NOMO-1 treated with dmso at 0.1 percent for 144 hours (cell line): ENCODE measurements around the gene ABCA7.
A peak's percentile ranks its signal among the peaks of the same experiment; 100 is the strongest.

Experiments
- DNase-seq: peaks from one replicate; lab custom pipeline; 2025; ENCODE audit not compliant: unreplicated experiment; lab: John Stamatoyannopoulos, UW

The ABCA7 gene

DNA sequence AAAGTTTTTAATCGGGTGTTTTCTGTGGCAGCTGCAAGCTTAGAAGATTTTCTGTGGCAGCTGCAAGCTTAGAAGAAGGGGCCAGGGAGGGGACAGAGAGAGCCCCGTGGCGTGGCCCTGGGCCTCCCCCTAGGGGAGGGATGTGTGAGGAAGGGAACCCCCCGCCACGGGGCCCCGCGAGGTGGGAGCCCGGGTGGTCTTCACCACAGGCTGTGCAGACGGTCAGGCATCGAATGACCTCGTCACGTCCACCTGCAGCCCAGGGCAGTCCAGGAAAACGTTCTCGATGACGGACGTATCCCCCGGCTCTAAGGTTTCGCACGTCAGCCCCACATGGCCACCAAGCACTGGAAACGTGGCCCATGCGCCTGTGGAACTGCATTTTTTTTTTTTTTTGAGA lies 46.7 kb downstream of the ABCA7 start:
- no peak for DNase-seq

DNA sequence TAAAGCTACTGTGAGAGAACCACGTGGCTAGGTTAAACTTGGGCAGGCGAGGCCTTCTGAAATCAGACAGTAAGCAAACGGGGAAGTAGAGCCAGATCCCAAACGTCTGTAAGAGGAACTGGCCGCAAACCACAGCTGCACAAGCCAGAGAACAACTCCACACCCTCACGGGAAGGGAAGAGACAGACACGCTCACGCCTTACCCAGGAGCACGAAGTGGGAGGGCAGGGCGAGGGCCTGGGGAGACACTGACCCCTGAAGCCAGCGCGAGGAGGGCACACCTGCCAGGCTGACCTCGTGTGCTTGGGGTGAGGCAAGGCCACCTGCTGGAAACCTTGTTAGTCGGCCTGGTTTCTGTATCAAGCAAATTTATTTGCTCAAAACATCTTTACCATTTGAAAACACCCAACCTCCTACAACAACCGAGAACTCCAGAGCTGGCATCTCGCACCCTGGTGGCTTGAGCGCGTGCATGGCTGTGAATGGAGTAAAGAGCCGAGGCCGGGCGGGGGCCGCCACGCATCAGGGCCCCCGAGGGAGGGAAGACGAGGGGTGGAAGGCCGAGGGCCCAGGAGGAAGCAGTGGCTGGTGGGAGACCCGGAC lies 48.0 kb downstream of the ABCA7 start:
- DNase-seq: peak; percentile 87

DNA sequence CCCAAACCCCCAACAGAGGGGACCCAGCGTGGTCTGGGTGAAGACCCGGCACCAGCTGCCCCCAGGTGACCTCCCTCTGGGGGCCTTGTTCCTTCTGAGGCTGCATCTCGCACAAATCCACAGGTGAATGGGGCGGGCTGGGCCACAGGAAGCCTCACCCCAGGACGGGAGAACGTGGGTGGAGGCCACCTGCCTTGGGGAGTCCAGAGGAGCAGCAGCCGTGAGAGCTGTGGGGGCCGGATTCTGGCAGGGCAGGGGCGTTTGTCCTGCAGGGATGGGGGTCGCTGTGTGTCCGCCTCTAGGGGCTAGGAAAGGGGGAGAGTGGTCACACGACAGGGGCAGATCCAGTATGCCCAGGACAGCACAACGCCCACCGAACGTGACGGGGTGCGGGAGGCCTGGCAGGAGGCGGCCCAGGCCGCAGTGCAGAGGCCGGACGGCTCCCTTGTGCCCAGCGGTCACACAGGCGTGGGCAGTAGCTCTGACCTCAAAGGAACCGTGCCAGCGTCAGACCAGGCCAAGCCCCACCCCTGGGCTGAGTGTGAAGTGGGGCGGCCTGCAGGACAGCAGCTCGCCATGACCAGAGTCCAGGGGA lies 48.6 kb downstream of the ABCA7 start:
- no peak for DNase-seq

DNA sequence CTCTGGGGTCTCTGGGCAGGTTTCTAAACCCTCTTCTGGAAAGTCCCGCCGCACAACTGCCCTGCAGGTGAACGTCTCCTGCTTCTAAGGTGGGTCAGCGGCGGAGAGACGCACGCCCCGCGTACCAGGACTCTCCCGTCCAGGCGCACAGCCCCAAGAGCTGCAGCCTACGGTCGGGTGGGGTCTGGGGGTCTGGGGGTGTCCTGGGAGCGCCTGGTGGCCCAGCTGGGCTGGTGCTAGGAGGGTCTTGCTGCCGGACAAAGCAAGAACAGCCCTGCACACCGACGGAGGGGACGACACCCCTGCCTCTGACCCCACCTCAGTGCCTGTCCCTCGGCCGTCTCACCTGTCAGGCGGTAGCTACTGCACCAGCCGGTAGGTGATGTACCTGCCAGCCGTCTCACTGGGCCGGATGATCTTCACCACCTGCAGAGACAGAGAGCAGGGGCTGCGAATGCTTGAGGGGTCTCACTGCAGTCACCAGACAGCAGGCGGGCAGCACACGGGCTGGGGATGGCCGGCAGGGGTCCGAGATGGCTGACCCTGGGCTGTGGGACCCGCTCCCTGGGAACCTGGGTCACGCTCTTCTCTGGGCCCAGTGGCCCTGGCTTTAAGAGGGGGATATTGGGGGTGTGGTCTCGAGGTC lies 49.3 kb downstream of the ABCA7 start:
- no peak for DNase-seq

DNA sequence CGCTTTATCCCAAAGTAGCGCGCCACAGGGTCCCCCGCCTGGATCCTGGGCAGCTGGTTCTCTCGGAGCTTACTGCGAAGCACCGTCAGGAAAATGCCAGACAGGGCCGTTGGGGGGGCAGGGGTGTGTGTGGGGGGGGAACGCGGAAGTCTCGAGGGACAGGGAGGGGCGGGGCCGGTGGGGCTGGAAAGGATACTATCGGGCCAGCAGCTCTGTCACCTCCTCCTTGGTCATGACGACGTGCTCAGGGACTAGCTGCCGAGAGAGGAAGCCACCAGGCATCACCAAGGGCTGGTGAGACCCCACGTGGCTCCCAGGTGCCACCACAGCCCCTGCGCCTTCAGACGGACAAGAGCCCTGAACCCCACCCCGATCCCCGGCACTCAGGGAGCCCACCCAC lies 50.0 kb downstream of the ABCA7 start:
- DNase-seq: no peak

DNA sequence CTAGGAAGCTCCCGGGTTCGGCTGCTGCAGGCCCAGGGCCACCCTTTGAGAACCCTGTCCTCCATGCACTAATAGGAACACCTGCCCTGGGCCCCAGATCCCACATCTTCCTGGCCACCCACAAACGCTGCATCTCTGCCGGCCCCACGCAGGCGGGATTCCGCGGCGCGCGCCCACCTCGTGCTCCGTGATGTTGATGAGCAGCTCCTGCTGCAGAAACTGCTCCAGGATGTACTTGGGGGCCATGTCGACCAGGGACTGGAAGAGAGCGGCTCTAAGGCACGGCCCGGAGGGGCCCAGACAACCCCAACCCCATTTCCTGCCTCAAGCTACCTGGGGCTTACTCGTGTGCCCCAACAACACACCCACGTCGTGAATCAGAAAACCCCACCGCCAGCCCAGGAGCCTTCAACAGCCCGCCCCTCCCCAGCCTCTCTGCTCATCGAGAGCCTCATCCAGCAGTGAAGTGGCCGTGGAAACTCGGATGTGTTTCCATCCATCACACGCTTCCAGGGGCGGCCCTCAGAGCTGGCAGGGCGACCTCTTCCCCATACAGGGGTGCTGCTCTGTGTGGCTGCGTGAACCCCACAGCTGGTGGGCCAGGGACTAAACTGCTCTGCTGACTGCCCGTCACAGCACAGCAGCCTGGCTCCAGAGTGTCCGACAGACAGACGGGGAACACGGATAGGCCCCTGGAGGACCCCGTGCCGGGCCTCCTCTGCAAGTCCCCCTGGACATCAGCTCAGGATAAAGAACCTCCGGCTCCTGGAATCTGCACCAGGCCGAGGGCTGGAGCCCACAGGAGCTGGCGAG lies 51.0 kb downstream of the ABCA7 start:
- DNase-seq: no peak

DNA sequence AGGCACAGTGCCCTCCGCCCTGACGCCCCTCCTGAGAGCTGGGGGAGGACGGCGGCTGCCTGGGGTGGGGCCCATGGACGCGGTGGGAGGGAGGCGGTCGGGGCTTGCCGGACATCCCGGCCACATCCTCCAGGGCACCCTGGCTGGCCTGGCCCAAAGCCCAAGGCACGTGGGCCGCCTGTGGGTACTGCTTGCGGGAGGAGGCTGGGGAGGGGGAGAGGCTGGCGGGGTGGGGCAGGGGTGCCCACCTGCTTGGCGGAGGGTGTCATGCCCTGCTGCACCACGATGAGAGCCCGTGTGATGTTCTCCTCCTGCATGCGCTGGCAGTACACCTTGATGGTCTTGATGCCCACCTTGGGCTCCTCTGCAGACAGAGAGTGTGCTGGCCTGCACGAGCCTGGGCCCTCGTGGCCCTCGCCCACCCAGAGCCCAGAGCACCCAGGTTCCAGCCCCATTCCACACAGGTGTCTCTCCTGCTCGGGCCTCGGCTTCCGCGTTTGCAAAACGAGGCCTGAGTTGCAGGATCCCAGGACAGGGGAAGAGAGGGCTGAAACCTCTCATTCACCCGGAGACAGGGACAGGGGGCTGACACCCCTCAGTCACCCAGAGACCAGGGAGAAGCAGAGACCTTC lies 51.8 kb downstream of the ABCA7 start:
- no peak for DNase-seq

DNA sequence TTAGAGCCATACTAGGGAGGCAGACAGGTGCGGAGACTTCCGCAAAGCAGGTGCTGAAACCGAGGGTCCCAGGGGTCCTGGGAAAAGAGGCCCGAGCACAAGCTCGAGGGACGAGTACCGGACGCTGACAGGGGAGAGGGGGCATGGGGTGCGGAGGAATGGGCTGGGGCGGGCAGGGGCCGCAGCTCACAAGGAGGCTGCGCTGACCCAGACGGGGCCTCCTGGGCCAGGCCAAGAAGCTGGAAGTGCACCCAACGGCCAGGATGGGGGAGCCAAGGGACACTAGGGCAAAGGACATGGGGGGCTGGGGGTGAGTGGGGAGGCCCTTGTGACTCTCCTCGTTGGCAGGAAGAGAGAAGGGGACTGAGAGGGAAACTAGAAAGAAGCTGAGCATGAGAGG lies 53.4 kb downstream of the ABCA7 start:
- no peak for DNase-seq

DNA sequence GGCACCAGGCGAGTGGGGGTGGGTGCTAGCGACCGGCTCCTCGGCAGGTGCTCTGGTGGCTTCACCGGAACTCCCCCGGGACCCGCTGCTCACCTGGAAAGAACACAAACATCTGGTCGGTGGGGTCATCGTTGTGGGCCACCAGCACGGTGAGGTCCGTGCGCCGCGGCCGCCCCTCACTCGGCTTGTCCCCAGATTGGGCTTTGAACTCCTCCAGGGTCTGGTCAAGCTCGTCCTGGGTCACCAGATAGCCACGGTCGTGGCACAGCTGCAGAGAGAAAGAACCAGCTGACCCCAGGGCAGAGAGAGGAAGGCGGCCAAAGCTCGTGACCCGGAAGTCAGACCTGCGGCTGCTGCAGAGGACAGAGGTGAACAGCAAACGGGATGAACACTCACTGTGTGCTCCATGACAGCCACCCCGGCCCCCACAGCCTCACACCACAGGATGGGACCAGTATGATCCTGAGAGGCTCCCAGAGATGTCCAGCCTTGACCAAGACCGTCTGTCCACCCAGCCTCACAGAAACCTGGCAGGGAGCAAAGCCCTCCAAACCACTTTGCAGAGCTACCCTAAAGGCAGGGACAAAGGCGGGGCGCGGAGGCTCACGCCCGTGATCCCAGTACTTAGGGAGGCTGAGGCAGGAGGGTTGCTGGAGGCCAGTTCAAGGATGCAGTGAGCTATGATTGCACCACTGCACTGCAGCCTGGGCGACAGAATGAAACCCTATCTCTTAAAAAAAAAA lies 54.1 kb downstream of the ABCA7 start:
- DNase-seq: no peak

DNA sequence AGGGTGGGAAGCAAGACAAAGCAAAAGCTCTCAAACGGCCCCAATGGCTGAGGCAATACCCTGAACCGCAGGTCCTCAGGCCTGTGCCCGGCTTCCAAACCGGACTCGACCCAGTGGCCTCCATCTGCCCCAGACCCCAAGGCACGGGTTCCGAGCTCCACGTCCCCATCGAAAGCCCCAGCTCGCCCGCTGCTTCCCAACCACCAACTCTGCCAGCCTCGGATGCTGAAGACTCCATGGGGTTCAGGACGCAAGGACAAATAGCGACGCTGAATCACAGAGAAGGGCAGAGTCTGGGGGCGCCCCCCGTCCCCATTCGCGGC lies 54.7 kb downstream of the ABCA7 start:
- no peak for DNase-seq

DNA sequence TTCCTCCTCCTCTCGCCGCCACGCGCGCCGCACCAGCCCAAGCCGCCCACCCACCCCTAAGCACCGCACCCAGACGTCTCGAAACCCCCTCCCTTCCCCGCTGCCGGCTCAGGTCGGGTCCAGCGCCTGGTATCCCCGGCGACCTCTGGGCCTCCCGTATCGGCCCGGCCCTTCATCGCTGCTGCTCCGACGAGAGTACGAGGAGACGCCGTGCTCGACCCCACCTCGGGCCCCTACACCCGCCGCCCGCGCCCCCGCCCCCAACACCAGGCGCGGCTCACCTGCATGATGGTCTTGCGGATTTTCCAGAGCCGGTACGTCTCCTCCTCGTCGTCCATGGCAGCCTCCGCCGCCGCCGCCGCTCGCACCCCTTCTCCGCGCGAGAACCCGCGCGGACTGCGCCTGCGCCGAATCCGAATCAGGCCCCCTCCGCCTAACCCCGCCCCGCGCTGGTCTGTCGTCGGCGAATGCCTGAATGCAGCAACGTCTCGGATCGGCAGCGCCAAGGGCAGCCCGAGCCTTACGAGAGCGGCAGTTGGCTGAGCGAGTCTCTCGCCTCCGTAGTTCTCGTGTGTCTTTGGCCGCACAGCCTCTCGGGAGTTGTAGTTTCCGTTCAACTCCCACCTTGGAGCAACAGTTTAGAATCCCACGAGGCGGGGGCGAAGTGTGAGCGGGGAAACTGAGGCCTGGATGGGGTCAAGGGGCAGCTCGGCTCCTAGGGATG lies 55.2 kb downstream of the ABCA7 start, which contains the start of gene POLR2E:
Gene POLR2E, minus strand, starts transcription at position 398 of the 724 bp plus-strand sequence. Its CDS starts 60 bp downstream, at position 338.
- DNase-seq: peak; percentile 96

DNA sequence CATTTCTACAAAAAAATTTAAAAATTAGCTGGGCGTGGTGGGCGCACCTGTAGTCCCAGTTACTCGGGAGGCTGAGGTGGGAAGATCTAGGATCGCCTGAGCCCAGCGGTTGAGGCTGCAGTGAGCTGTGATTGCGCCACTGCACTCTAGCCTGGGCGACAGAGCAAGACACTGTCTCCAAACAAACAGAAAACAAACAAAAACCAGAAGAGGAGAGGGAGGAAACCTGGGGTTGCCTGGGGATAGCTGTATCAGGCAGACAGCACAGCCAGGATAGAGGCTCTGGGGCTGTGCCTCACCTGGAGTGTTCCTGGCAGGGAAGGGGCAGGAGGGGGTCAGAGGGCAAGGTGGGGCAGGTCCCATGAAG lies 57.9 kb downstream of the ABCA7 start:
- no peak for DNase-seq

DNA sequence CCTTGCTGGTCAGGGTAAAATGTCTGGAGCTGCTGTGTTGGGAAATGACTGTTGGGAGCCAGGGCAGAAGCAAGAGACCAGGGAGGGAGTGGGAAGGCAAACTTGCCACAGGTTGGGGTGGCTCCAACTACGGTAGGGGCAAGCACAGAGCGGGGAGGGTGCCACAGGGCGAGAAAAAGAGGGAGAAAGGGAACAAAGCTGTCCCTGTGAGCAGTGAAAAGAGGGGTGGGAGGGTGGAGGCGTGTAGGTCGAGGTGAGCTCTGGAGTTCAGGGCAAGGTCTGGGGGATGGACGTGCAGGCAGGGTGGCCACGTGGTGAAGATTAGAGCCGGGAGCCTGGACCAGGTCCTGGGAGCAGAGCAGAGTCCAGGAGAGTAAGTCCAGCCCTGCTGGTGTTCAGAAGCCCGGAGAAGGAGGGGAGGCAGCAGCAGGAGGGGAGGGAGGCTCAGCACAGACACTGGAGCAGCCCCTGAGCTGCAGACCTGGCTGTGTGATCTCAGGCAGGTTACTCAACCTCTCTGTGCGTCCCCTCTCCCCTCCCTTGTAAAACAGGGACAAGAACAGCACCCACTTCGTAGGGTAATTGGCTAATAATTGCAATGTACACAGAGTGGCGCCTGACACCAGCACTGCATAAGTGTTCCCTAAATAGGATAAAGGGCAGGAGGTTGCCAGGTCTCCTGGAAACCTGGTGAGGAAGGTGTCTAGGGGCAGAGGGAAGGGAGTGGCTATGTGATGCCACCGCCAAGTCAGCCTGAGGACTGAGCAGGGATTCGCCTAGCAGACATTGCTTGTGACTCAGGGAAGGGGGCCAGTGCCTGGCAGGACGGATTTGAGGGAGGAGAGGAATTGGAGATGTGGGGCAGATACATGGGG lies 58.5 kb downstream of the ABCA7 start:
- DNase-seq: no peak

DNA sequence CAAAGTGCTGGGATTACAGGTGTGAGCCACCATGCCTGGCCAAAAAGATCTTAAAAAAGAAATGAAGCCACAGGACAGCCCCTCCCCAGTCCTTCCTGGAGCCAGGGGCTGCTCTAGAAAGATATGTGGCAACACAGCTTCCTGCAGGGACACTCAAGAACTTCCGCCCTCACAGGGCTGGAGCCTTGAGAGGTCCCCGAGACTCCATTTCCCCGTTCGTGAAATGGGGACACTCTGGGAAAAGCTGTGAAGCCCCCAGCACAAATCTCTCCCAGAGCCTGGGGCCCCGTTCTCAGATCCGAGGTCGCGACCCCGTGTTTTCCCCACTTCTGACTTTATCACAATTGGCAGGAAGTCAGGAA lies 61.4 kb downstream of the ABCA7 start:
- peak; percentile 28 for DNase-seq

DNA sequence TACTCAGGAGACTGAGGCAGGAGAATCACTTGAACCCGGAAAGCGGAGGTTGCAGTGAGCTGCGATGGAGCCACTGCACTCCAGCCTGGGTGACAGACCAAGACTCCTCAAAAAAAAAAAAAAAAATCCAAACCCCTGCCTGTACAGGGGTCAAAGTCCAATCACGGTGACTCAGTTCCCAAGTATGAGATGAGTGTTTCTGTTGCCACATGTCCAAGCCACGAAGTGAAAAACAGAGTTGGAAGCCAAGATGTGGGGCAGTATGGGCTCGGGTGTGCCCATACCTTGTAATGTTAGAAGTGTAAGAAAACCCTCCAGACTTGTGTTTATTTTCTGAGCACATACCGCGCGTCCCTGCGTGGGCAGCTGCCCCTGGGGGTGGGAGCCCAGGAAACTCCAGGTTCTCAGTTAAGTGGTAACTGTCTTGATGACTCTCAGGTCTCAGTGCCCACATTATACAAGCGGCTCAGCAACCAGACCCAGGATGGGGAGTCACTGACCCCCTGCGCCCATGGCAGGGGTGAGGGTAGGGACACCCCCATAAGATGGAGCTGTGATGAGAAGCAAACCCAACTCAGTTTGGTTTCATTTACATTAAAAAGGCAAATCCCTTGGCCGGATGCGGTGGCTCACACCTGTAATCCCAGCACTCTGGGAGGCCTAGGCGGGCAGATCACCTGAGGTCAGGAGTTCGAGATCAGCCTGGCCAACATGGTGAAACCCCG lies 62.7 kb downstream of the ABCA7 start:
- DNase-seq: peak; percentile 44

DNA sequence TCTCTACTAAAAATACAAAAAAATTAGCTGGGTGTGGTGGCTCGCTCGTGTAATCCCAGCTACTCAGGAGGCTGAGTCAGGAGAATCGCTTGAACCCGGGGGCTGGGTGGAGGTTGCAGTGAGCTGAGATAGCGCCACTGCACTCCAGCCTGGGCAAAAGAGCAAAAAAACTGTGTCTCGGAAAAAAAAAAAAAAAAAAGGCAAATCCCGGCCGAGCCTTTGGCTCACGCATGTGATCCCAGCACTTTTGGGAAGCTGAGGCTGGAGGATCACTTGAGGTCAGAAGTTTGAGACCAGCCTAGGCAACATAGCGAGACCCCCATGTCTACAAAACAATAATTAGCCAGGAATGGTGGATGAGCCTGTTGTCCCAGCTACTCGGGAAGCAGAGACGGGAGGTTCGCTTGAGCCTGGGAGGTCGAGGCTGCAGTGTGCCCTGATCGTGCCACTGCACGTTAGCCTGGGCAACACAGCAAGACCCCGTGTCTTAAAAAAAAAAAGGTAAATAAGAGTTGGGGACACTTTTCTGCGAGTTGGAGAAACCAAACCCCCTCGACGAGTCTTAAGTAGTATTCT lies 63.3 kb downstream of the ABCA7 start:
- no peak for DNase-seq

DNA sequence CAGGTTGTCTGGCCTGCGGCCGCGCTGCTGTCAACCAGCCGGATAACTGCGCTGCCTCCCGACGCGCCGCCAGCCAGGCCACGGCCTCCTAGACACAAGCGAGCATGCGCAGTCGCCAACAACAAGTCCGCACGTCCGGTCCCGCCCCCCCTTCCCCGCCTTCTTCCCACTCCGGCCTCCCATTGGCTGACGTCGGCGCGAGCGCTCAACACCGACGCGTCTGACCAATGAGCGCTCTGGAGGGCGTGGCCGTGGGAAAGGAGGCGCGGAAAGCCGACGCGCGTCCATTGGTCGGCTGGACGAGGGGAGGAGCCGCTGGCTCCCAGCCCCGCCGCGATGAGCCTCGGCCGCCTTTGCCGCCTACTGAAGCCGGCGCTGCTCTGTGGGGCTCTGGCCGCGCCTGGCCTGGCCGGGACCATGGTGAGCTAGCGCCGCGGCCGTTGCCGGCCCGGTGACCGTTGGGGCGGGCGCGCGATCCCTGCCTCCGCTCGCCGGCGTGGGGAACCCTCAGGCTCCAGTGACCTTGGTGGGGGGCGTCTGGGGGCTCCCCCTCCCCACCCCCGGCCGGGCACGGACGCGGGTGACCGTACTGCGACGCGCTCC lies 63.9 kb downstream of the ABCA7 start, which contains the start of gene GPX4:
Gene GPX4, plus strand, starts transcription at position 287 of the 603 bp plus-strand sequence. Its CDS starts 50 bp downstream, at position 337.
- DNase-seq: peak; percentile 97
